Measurements from ENCODE around the gene SLC9A5. TPM values are rescaled to one million over a fixed set of nuclear protein-coding genes. Genes with fewer than 3 reads are reported as not detected.
A peak's percentile ranks its signal among the peaks of the same experiment; 100 is the strongest.

The SLC9A5 gene
- total RNA-seq, 1 donor from 2014 or later: 4.4 TPM

DNA sequence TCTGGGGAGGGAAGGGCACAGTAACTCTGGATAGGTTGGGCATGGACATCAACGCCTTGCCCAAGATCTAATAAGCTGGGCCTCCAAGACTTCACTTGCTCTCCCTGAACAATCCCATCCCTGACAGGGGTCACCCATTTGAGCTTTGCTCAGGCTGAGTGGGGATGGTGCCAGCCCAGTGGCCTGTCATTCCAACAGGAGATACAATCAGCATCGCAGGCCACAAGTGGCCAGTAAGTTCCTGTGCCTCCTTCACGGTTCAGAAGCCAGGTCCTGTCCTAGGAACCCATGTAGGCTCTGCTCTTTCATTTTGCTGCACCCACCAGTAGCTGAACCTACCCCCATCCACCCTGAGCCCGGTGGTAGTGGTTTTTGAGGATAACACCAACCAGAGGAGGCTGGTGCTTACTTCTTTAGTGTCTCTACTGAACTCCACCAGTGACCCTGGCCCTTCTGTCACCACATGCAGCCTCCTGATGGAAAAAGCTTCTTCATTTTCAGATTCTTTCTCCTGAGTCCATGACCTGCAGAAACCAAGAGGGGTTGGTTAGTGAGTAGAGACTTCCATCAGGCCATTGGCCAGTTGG, 45.5 kb downstream of the SLC9A5 start:
- no peak for TF ChIP-seq CTCF (conservative IDR thresholded peaks at IDR 0.05)
- H3K27ac Mint-ChIP-seq (ENCODE audit: unreplicated experiment): no peak overlapping the region
- no peak overlapping the region for H3K4me3 Mint-ChIP-seq
- peaks cover 13% of the 10 kb centered on the region for H3K27me3 Mint-ChIP-seq (ENCODE audit: low read depth)
- no peaks in the 10 kb centered on the region for H3K36me3 Mint-ChIP-seq (ENCODE audit: low read depth)
- DNase-seq (ENCODE audit: low read depth, low spot score): no peak
- no peaks in the 10 kb centered on the region for H3K4me1 Mint-ChIP-seq
- H3K9me3 Mint-ChIP-seq: no peaks in the 10 kb centered on the region

- H3K4me3 Mint-ChIP-seq: no peak overlapping the region
- H3K27me3 Mint-ChIP-seq (ENCODE audit: low read depth): peaks cover 13% of the 10 kb centered on the region
- no peak overlapping the region for H3K27ac Mint-ChIP-seq (ENCODE audit: unreplicated experiment)
- no peak for TF ChIP-seq CTCF (conservative IDR thresholded peaks at IDR 0.05)
- DNase-seq (ENCODE audit: low read depth, low spot score): no peak
- H3K9me3 Mint-ChIP-seq: no peaks in the 10 kb centered on the region
- no peaks in the 10 kb centered on the region for H3K36me3 Mint-ChIP-seq (ENCODE audit: low read depth)
- H3K4me1 Mint-ChIP-seq: no peaks in the 10 kb centered on the region
Observed at GRCh38 chr16:67294938-67295361, 46.2 kb downstream of the SLC9A5 start.

DNA sequence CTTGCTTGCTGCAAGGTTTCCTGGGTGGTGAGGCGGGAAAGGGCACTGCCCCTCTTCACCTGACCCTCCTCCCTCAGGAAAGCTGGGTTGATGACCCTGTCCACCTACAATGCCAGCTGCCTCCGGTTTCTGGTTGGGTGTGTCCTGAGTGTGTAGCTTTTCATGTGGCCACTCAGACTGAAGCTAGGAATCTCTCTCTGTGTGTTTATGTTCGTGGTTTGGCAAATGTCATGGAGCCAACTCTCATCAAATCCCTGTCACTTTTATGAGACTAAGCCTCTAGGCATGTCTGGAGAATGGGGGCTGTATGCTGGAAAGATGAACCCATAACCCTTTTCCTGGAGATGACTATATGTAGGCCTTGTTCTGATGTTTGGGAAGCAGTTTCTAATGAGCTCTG, 47.6 kb downstream of the SLC9A5 start:
- H3K27ac Mint-ChIP-seq (ENCODE audit: unreplicated experiment): no peak overlapping the region
- peaks cover 13% of the 10 kb centered on the region for H3K27me3 Mint-ChIP-seq (ENCODE audit: low read depth)
- H3K4me1 Mint-ChIP-seq: no peaks in the 10 kb centered on the region

GRCh38 chr16:67298277-67298676, 49.5 kb downstream of the SLC9A5 start:
- no peak overlapping the region for H3K4me3 Mint-ChIP-seq
- H3K27ac Mint-ChIP-seq (ENCODE audit: unreplicated experiment): peak overlapping the region; percentile 9
- no peak for DNase-seq (ENCODE audit: low read depth, low spot score)
- no peaks in the 10 kb centered on the region for H3K9me3 Mint-ChIP-seq
- no peak for TF ChIP-seq CTCF (conservative IDR thresholded peaks at IDR 0.05)
- no peaks in the 10 kb centered on the region for H3K4me1 Mint-ChIP-seq
- H3K36me3 Mint-ChIP-seq (ENCODE audit: low read depth): no peaks in the 10 kb centered on the region
- peaks cover 8% of the 10 kb centered on the region for H3K27me3 Mint-ChIP-seq (ENCODE audit: low read depth)

More for the DNA sequence above, 47.6 kb downstream of the SLC9A5 start:
- Mint-ChIP-seq H3K9me3 (no peaks in the 10 kb centered on the region), H3K36me3 (ENCODE audit: low read depth) (no peaks in the 10 kb centered on the region), H3K4me3 (no peak overlapping the region)
- TF ChIP-seq CTCF (conservative IDR thresholded peaks at IDR 0.05): no peak
- DNase-seq (ENCODE audit: low read depth, low spot score): no peak

DNA sequence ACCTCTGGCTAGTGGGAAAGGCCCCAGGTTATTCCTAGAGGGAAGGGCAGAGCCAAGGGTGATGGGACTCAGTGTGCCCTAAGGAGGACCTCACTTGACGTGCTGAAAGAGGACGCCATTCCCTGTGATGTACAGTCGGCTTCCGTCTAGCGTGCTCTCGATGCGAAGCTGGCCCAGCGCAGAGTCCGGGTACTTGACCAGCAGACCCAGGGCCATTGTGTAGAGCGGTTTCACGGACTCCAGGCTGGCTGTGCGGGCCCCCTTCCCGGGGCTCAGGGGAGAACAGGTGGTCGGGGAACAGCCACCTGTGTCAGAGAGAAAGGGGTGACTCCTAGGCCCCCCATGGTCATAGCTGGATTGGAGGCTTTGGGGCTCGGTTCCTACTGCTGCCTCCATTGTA, 50.5 kb downstream of the SLC9A5 start:
- no peak overlapping the region for H3K4me3 Mint-ChIP-seq
- no peaks in the 10 kb centered on the region for H3K4me1 Mint-ChIP-seq
- no peaks in the 10 kb centered on the region for H3K9me3 Mint-ChIP-seq
- no peak for TF ChIP-seq CTCF (conservative IDR thresholded peaks at IDR 0.05)
- H3K36me3 Mint-ChIP-seq (ENCODE audit: low read depth): no peaks in the 10 kb centered on the region
- H3K27ac Mint-ChIP-seq (ENCODE audit: unreplicated experiment): no peak overlapping the region
- H3K27me3 Mint-ChIP-seq (ENCODE audit: low read depth): peaks cover 10% of the 10 kb centered on the region
- DNase-seq (ENCODE audit: low read depth, low spot score): no peak
